Activated CD8-positive, alpha-beta memory T cell treated with anti-CD3 and anti-CD28 coated beads for 48 hours (primary cell): ENCODE data around the gene ACYP1.

Experiments used
- DNase-seq, 3 experiments: peaks; one replicate each; pipeline ENCODE4 v3.0.0-alpha.2; 2020; ENCODE audit warnings: low read depth in 2 of 3, low spot score in 2 of 3

The ACYP1 gene

DNA sequence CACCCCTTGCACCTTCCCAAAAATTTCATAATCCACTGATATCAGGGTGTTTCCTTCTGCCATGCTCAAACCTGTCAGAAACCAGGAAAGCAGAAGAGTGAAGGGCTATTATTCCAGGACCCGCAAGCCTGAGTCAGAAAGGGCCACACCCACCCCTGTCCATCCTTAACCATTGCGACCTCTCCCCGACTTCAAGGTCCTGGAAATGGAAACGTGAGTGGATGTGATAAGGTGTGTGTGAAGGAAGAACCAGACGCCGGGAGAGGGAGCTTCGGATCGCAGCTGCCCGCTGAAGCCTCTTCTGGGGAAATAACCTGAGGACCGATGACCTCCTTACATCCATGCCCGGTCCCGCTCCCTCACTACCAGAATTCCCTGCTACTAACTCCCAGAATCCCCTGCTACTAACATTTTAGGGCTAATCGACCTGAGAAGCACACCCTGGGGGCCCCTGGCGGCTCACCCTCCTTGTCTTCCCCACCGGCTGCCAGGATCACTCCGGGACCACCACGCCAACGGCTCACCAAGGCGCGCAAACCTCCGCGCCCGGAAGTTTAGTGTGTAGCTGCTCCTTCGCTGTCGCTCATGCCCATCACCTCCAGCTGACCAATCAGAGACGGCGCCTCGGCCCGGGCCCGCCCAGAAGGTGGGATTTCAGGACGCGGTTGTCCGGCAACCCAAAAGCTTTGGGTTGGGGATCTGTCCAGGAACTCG, at the start of gene ACYP1:
TSS of gene ACYP1 (minus strand) at position 534 of the 714 bp plus-strand sequence. CDS start at position 63, 471 bp downstream.
- peak; percentile 78 to 91 (median 88) for DNase-seq

GRCh38 chr14:75109877-75110276, 46.1 kb upstream of the ACYP1 start:
- no peak for DNase-seq

DNA sequence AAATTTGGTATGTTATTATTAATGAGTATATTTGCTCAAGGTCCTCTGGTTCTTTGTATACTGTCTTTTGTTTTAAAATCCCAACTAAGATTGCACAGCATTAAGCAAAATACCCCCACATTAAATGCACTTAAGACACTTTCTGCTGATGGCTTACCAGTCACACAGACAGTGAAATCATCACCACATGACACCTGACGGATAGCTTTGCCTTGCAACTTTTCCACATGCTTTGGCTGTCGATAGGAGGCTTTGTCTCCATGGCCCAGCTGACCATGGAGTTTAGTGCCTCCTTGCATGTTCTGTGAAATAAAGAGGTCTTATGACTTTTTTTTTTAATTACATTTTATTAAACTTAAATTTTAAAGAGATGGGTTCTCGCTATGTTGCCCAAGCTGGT, 43.4 kb upstream of the ACYP1 start:
- no peak for DNase-seq

DNA sequence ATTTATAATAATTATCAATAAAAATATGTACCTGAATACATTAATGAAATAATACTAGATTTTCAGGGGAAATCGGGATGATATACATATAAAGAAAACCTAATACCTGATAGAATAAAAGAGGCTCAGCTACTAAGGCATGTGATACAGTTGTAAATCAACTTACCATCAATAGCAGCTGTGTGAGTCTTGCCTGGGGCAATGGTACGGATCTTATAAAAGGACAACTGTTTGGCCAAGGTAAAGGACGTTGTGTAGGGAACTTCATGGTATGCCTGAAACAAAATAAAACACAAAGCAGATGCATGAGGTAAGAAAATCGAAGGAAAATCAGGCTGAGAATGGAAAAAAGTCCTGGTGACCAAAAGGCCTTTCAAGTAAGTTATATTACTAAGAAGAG, 37.7 kb upstream of the ACYP1 start:
- DNase-seq, result no peak

GRCh38 chr14:75098682-75099081, 34.9 kb upstream of the ACYP1 start:
- no peak for DNase-seq

- no peak for DNase-seq
Observed at GRCh38 chr14:75098212-75098611, 34.4 kb upstream of the ACYP1 start.

GRCh38 chr14:75096959-75097358, 33.1 kb upstream of the ACYP1 start:
- no peak for DNase-seq

GRCh38 chr14:75095690-75096089, 31.9 kb upstream of the ACYP1 start:
- no peak for DNase-seq

DNA sequence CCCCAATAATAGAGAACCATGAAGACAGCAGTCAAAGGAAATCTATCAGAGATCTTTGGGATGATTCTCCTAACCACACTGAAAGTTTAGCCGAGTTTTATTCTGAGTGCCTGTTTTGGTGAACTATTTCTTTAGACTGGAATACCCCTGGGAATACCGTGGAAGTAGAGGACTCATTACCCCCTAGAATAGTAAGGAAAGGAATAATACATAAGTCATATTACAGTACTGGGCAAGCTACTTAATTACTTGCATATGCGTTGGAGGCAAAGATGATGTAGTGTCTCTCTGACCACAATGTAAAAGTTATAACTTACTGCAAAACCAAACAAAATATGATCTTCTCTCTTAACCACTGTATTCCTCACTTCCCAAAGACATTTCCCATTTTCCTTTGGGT, 31.1 kb upstream of the ACYP1 start:
- no peak for DNase-seq

DNA sequence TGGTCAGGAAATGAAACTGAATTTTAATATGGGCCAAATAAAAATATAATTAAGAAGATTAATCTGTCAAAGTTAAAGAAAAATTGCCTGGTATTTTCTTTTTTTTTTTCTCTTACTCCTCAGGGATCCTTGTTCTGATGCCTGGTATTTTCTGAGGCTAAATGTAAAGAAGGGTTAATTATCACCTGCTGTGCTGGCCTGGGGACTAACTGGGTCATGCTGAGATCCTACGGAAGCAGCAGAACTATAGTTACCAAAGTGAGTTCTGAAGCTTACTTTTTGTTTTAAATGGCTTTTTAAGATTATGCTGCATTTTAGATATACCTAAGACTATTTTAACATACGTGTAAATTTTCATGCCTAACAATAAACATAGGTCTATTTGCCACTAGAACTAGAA, 28.9 kb upstream of the ACYP1 start:
- DNase-seq, result no peak

DNA sequence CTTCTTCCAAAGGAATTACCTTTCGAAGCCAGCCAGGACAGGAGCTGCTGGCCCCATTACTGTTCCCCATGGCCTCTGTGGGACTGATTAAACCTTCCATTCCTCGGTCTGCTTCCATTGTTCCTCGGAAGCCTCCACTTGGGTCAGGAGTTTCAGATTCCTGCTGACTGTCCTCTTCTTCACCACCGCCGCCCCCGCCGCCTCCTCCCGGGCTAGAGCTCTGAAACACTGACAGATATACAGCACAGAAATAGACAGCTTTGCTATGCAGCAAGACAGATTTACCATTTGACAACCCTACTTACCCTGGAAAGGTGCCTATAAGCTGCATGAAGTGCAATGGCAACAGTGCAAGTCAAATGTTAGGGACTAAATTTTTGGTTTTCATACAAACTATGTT, 27.4 kb upstream of the ACYP1 start:
- DNase-seq, result no peak

GRCh38 chr14:75090353-75090752, 26.5 kb upstream of the ACYP1 start:
- DNase-seq, result no peak

GRCh38 chr14:75088566-75089373, 24.9 kb upstream of the ACYP1 start:
- DNase-seq, result no peak

GRCh38 chr14:75088153-75088552, 24.3 kb upstream of the ACYP1 start:
- DNase-seq, result no peak

DNA sequence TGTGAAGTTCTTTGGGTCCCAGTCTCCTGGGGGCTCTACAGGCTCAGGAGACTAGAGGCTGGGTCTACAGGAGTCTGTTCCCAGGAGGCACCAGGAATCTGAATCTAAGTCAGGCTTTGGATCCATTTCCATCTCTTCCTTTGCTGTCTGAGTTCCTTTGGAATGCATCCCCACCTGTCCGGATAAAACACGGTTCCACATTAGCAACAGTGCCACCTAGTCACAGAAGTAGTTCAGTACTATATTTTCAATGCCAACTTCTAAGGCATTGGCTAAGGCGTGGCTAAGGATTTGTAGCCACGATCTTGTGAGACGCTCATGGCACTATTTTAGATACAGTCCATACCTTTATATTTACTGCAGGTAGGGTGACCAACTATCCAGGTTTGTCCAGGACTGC, 20.7 kb upstream of the ACYP1 start:
- no peak for DNase-seq

DNA sequence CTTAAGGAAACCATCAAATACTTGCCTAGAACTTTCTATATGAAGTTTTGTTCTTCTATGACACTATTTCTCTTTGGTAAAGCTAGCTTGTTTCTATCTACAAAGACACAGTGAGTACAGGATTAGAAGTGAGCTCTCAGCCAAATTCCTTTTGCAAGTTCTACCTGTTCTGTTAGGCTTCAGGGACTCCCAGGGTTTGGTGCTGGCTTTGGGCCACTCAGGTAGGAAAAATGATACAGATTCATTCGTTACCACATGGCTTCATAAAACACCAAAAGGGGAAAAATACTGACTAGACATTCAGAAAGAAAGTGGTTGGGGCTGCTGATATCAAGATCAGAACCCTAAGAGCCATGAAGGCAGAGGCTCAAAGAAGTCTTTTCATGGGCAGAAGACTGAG, 19.4 kb upstream of the ACYP1 start:
- DNase-seq, result no peak

- DNase-seq, result no peak
Observed at GRCh38 chr14:75081660-75082229, 17.9 kb upstream of the ACYP1 start.

DNA sequence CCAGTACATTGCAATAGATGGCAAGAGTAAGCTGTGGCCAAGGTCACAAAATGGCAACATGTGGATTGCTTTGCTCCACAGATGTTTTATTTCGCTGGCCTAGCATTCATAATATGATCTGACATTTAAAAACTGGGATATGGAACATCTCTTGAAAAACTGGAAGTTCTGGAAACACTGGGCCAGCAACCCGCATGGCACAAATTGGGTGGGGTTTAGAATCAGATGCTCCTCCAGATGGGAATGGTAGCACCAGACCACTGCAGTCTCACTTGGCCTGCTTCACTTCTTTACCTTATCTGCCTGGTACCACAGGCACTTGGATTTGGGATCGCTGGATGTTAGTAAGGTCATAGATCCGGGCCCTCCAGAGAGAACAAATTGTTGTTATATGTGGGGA, 15.7 kb upstream of the ACYP1 start:
- DNase-seq, result no peak

GRCh38 chr14:75077794-75078193, 14.0 kb upstream of the ACYP1 start:
- DNase-seq, result no peak

- DNase-seq, result no peak
Observed at GRCh38 chr14:75070383-75070782, 6.6 kb upstream of the ACYP1 start.

DNA sequence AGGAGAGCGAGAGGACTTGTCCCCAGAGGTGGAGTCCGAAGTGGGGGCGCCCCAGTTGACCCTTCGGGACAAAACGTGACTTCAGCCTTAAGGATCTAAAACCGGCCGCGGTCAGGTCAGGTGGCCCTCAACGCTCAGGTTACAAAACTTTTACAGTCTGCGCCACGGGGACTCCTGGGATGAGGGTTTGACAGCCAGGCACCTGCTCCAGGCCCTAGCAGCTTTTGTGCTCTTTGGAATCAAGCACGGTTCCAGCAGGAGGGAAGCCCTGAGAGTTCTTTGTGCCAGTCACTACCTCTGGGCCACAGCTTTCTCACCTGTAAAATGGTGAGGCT, 6.0 kb upstream of the ACYP1 start:
- DNase-seq, result no peak

DNA sequence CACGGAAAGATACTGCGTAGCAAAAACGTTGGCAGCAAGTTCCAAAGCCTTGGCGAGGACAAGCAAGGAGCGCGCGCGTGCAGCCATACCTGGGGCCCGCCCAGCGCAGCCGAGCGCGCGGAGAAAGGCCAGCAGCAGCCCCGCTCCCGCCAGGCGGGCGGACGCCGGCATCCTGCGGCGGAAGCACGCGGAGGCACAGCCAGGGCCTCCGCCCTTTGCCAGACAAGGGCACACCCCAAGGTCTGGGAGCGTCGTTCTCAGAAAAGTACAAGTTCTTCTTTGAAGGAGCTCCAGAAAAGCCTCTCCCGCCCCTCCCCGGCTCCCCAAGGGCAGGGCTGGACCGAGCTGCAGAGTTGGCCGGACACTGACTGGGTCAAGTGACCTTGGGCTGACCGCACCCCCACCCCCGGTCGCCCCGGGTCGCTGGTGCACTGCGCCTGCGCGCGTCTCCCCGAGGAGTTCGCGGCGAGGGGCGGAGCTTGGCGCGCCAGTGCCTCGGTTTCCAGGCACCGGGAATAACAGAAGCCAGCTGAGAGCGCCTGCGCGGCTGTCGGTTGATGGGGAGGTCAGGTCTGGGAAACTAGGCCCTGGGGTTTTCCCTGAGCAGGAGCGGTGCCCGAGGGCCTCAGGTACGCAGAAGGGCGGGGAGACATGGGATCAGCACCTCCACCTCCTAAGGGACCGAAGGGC, 5.4 kb upstream of the ACYP1 start, which contains the start of gene ZC2HC1C:
TSS of gene ZC2HC1C (plus strand) at position 521 of the 690 bp plus-strand sequence. CDS start 933 bp downstream, outside the sequence.
- peak; percentile 53 to 57 (median 53) for DNase-seq
